Gastroesophageal sphincter (tissue), 4 donors: ENCODE measurements around the gene TK2. TPM values are rescaled to one million over a fixed set of nuclear protein-coding genes. Genes with fewer than 3 reads are reported as not detected.
A peak's percentile ranks its signal among the peaks of the same experiment; 100 is the strongest.

ENCODE experiments used
- ATAC-seq: fragments of 150-250 bp; one replicate; pipeline ENCODE4 v1.9.1; 2016; ENCODE audit warnings: mild to moderate bottlenecking, moderate library complexity
- H3K27ac ChIP-seq, 4 donors: fragments of 200-600 bp; sonication (generic) in 3 of 4; 1 replicate in 3 of 4; 2 replicates in 1 of 4; pipeline ENCODE4 v1.5.1; 2016 to 2019
- H3K27me3 ChIP-seq: fragments of 200-600 bp; sonication (generic); one replicate; pipeline ENCODE4 v1.5.1; 2019
- H3K36me3 ChIP-seq, 2 donors: fragments of 200-600 bp; sonication (generic); one replicate each; pipeline ENCODE4 v1.5.1; 2019; ENCODE audit warnings: control low read depth in 1 of 2
- H3K4me1 ChIP-seq, 3 donors: fragments of 200-600 bp; sonication (generic); 1 replicate in 2 of 3; 2 replicates in 1 of 3; pipeline ENCODE4 v1.5.1; 2016 to 2019; ENCODE audit warnings: control low read depth in 2 of 3
- H3K4me3 ChIP-seq, 2 donors: fragments of 200-600 bp; sonication (generic); one replicate each; pipeline ENCODE4 v1.5.1; 2019; ENCODE audit warnings: mild to moderate bottlenecking in 1 of 2, moderate library complexity in 1 of 2
- H3K9me3 ChIP-seq, 3 donors: fragments of 200-600 bp; sonication (generic); one replicate each; pipeline ENCODE4 v1.5.1; 2017 to 2019; ENCODE audit warnings: control low read depth in 2 of 3
- CTCF ChIP-seq, 4 experiments: fragments of 200-600 bp in 2 of 4; fragments of 450-650 bp in 2 of 4; sonication (generic) in 1 of 4; IDR thresholded peaks; one replicate each; pipeline ENCODE4 v1.5.1; 2017 to 2019; ENCODE audit warnings: antibody characterized with exemption in 4 of 4, mild to moderate bottlenecking in 2 of 4, moderate library complexity in 2 of 4
- EP300 ChIP-seq: sonication (generic); formaldehyde crosslinking; IDR thresholded peaks from one replicate; pipeline ENCODE4 v1.6.1; 2017; ENCODE audit warnings: antibody characterized with exemption, mild to moderate bottlenecking
- POLR2A ChIP-seq, 2 donors: fragments of 450-650 bp; IDR thresholded peaks; one replicate each; pipeline ENCODE4 v1.6.1; 2017; ENCODE audit warnings: antibody characterized with exemption in 2 of 2, mild to moderate bottlenecking in 2 of 2, moderate library complexity in 1 of 2
- POLR2AphosphoS5 ChIP-seq: sonication (generic); formaldehyde crosslinking; IDR thresholded peaks from one replicate; pipeline ENCODE4 v1.6.1; 2017; ENCODE audit warnings: antibody characterized with exemption
- WGBS, 2 donors: methylation state at CpG; one replicate each; pipeline ENCODE4 v1.1.5; 2018; ENCODE audit warnings: low coverage in 1 of 2; 5-methylcytosine and 5-hydroxymethylcytosine counted together
- total RNA-seq, 4 donors: library from RNA; depleted of rRNA; stranded (reverse); fragments of >200 nt; gene quantifications; one replicate each; pipeline ENCODE4 v1.1.0, GENCODE V29; 2016

The TK2 gene
- total RNA-seq, 4 donors from 2014 or later, result 32.7 to 42.8 (median 37.0) TPM

GRCh38 chr16:66524601-66525164 lies 25.2 kb downstream of the TK2 start:
- no peak for TF ChIP-seq EP300
- TF ChIP-seq CTCF (IDR thresholded peaks at IDR 0.05), result no peak
- TF ChIP-seq POLR2A (IDR thresholded peaks at IDR 0.05), result no peak
- TF ChIP-seq POLR2AphosphoS5, result no peak
- Histone ChIP-seq H3K36me3 (peaks cover 0 to 87% of the 10 kb centered on the region in 2 donors), H3K4me1 (peaks cover 0 to 50% (median 23%) of the 10 kb centered on the region in 3 donors), H3K4me3 (no peak overlapping the region), H3K9me3 (no peaks in the 10 kb centered on the region), H3K27ac (peak overlapping the region in 3 of 4 donors; percentile 44 to 83 (median 57)), H3K27me3 (no peaks in the 10 kb centered on the region)
- 66 to 73% methylated on average over 4 of the region's 6 CpGs for WGBS, 2 donors
- ATAC-seq, result peak; percentile 54

- no peak for TF ChIP-seq POLR2A (IDR thresholded peaks at IDR 0.05)
- no peak for TF ChIP-seq POLR2AphosphoS5
- TF ChIP-seq EP300, result no peak
- no peak for TF ChIP-seq CTCF (IDR thresholded peaks at IDR 0.05)
- WGBS, 2 donors, result 64 to 86% methylated on average over 4 to 8 of the region's 9 CpGs
- no peak overlapping the region for H3K4me3 ChIP-seq
- peaks cover 0 to 58% (median 23%) of the 10 kb centered on the region in 3 donors for H3K4me1 ChIP-seq
- no peak for ATAC-seq
- H3K9me3 ChIP-seq, result no peaks in the 10 kb centered on the region
- H3K27me3 ChIP-seq, result no peaks in the 10 kb centered on the region
- peaks cover 0 to 82% of the 10 kb centered on the region in 2 donors for H3K36me3 ChIP-seq
- H3K27ac ChIP-seq, result peak overlapping the region in 3 of 4 donors; percentile 37 to 83 (median 44)
These were observed 26.0 kb downstream of the TK2 start for GRCh38 chr16:66523861-66524354.

GRCh38 chr16:66522816-66523590 lies 26.9 kb downstream of the TK2 start:
- 90 to 93% methylated on average over 6 to 9 of the region's 11 CpGs for WGBS, 2 donors
- H3K27ac ChIP-seq, result peak overlapping the region in 3 of 4 donors; percentile 37 to 92 (median 83)
- peaks cover 0 to 66% (median 23%) of the 10 kb centered on the region in 3 donors for H3K4me1 ChIP-seq
- no peak overlapping the region for H3K4me3 ChIP-seq
- no peaks in the 10 kb centered on the region for H3K9me3 ChIP-seq
- H3K36me3 ChIP-seq, result peaks cover 0 to 73% of the 10 kb centered on the region in 2 donors
- TF ChIP-seq EP300 (no peak), CTCF (IDR thresholded peaks at IDR 0.05) (no peak), POLR2AphosphoS5 (no peak), POLR2A (IDR thresholded peaks at IDR 0.05) (no peak)
- no peak for ATAC-seq
- H3K27me3 ChIP-seq, result no peaks in the 10 kb centered on the region

- H3K27ac ChIP-seq, result peak overlapping the region in 3 of 4 donors; percentile 72 to 92 (median 83)
- no peaks in the 10 kb centered on the region for H3K27me3 ChIP-seq
- no peak for ATAC-seq
- WGBS, 2 donors, result 59 to 71% methylated on average over 5 to 7 of the region's 17 CpGs
- no peaks in the 10 kb centered on the region for H3K9me3 ChIP-seq
- no peak overlapping the region for H3K4me3 ChIP-seq
- TF ChIP-seq POLR2AphosphoS5 (no peak), POLR2A (IDR thresholded peaks at IDR 0.05) (no peak), CTCF (IDR thresholded peaks at IDR 0.05) (no peak), EP300 (no peak)
- peaks cover 0 to 74% (median 31%) of the 10 kb centered on the region in 3 donors for H3K4me1 ChIP-seq
- peaks cover 0 to 65% of the 10 kb centered on the region in 2 donors for H3K36me3 ChIP-seq
These were observed 27.8 kb downstream of the TK2 start for GRCh38 chr16:66521951-66522771.
